DOHH2 (cell line): ENCODE data around the gene ZIK1.
A peak's percentile ranks its signal among the peaks of the same experiment; 100 is the strongest.

ENCODE experiments used
- H3F3A ChIP-seq: fragments of 200-600 bp; sonication (generic), shearing (Covaris generic); 2 replicates; pipeline ENCODE4 v1.6.0; 2016; ENCODE audit warnings: antibody characterized with exemption, mild to moderate bottlenecking; ENCODE audit not compliant: control insufficient read depth, insufficient read depth
- H3K27ac ChIP-seq: fragments of 200-600 bp; sonication (generic); 2 replicates; pipeline ENCODE4 v1.5.1; 2014; ENCODE audit warnings: low read depth, mild to moderate bottlenecking, low read length, moderate library complexity
- H3K27me3 ChIP-seq: fragments of 200-600 bp; sonication (generic); 2 replicates; pipeline ENCODE4 v1.6.1; 2014; ENCODE audit warnings: mild to moderate bottlenecking, low read length, mixed read lengths; ENCODE audit not compliant: control insufficient read depth
- H3K36me3 ChIP-seq: fragments of 200-600 bp; sonication (generic); 2 replicates; pipeline ENCODE4 v1.6.1; 2014; ENCODE audit warnings: mild to moderate bottlenecking, low read length, moderate library complexity, mixed read lengths; ENCODE audit not compliant: control insufficient read depth
- H3K4me1 ChIP-seq: fragments of 200-600 bp; sonication (generic); 2 replicates; pipeline ENCODE4 v1.6.1; 2014; ENCODE audit warnings: mild to moderate bottlenecking, low read length, mixed read lengths; ENCODE audit not compliant: control insufficient read depth
- H3K4me2 ChIP-seq: fragments of 200-600 bp; sonication (generic); 2 replicates; pipeline ENCODE4 v1.6.0; 2014; ENCODE audit warnings: mild to moderate bottlenecking, low read length, moderate library complexity
- H3K4me3 ChIP-seq: fragments of 200-600 bp; sonication (generic); 2 replicates; pipeline ENCODE4 v1.5.1; 2014; ENCODE audit warnings: mild to moderate bottlenecking, low read length, mixed read lengths
- H3K79me2 ChIP-seq: fragments of 200-600 bp; sonication (generic); 2 replicates; pipeline ENCODE4 v1.6.1; 2014; ENCODE audit warnings: mild to moderate bottlenecking, low read length, mixed read lengths; ENCODE audit not compliant: control insufficient read depth
- H3K9me2 ChIP-seq: fragments of 200-600 bp; sonication (generic); replicated peaks from 2 replicates; pipeline ENCODE4 v1.6.1; 2014; ENCODE audit warnings: mild to moderate bottlenecking, low read length, mixed read lengths; ENCODE audit not compliant: control insufficient read depth
- H3K9me3 ChIP-seq: fragments of 200-600 bp; sonication (generic); 2 replicates; pipeline ENCODE4 v1.6.1; 2014; ENCODE audit warnings: antibody characterized with exemption, low read length, mixed read lengths; ENCODE audit not compliant: control insufficient read depth, insufficient read depth
- H4K20me1 ChIP-seq: fragments of 200-600 bp; sonication (generic); 2 replicates; pipeline ENCODE4 v1.6.0; 2014; ENCODE audit warnings: low read depth, mild to moderate bottlenecking, antibody characterized with exemption, low read length, moderate library complexity; ENCODE audit not compliant: control insufficient read depth, insufficient read depth
- CTCF ChIP-seq: fragments of 200-600 bp; sonication (generic); IDR thresholded peaks from one replicate; pipeline ENCODE4 v1.5.1; 2014; ENCODE audit warnings: antibody characterized with exemption, mild to moderate bottlenecking, low read depth, low read length; ENCODE audit not compliant: poor library complexity, severe bottlenecking
- EZH2phosphoT487 ChIP-seq: fragments of 200-600 bp; sonication (generic); IDR thresholded peaks from 2 replicates; pipeline ENCODE4 v1.6.1; 2017; ENCODE audit warnings: borderline replicate concordance, mild to moderate bottlenecking, antibody characterized with exemption, low read length, moderate library complexity, mixed read lengths

The ZIK1 gene

GRCh38 chr19:57623091-57623490 lies 39.1 kb downstream of the ZIK1 start:
- TF ChIP-seq CTCF (no peak), EZH2phosphoT487 (no peak)
- Histone ChIP-seq H3K27ac (no peak overlapping the region), H3K4me3 (no peak overlapping the region), H3K79me2 (no peaks in the 10 kb centered on the region), H3K9me2 (no peaks in the 10 kb centered on the region), H3K4me1 (no peaks in the 10 kb centered on the region), H3F3A (no peaks in the 10 kb centered on the region), H3K36me3 (peaks cover 30% of the 10 kb centered on the region), H3K4me2 (no peak overlapping the region), H3K27me3 (no peaks in the 10 kb centered on the region), H4K20me1 (no peaks in the 10 kb centered on the region), H3K9me3 (peaks cover 44% of the 10 kb centered on the region)

DNA sequence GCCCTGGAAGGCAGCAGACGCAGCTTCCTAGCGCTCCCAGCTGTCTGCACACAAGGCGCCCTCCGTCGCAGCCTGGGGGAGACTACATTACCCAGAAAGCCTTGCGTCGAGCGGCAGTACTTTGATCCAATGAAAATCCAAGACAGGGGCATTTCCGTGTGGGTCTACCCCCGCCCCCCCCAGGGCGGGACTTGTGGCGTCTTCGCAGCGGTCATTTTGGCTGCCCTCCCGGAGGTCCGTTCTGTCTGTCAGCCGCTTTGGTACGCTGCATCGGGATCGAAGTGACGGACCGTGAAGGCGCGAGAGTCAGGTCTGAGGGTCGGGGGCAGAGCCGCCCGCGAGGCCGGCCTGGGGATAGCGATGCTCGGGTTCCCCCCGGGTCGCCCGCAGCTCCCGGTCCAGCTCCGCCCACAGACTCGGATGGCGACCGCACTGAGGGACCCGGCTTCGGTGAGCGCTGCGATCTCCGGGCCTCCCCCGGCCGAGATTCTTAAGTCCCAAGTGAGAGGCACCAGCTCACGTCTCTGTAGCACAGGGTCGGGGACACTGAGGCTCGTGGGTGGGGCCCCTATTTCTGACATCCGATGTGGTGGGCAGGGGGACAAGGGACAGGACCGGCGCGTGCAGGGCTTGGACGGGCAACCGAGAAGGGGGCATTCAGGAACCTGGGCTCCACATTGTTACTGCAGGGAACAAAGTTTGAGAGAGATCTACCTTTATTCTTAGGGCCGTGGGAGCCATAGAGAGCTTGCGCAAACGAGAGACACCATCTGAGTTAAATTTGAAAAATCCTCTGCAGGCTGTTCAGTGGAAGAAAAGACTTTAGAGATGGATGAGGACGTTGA lies 49.3 kb downstream of the ZIK1 start, which contains the start of gene ZNF211:
ZNF211 (plus strand) TSS at position 182 of the 845 bp plus-strand sequence; CDS start at position 361, 179 bp downstream.
- no peaks in the 10 kb centered on the region for H3K36me3 ChIP-seq
- no peak within 1 kb of the TSS for H3K27ac ChIP-seq
- H4K20me1 ChIP-seq = no peaks in the 10 kb centered on the region
- peaks cover 19% of the 10 kb centered on the region for H3K9me3 ChIP-seq
- no peaks in the 10 kb centered on the region for H3K9me2 ChIP-seq
- H3K4me3 ChIP-seq = peak within 1 kb of the TSS; percentile 83
- peak within 1 kb of the TSS; percentile 84 for H3K4me2 ChIP-seq
- H3K79me2 ChIP-seq = no peaks in the 10 kb centered on the region
- no peaks in the 10 kb centered on the region for H3K27me3 ChIP-seq
- no peaks in the 10 kb centered on the region for H3F3A ChIP-seq
- H3K4me1 ChIP-seq = peaks cover 6% of the 10 kb centered on the region
- TF ChIP-seq EZH2phosphoT487 = no peak
- no peak for TF ChIP-seq CTCF

GRCh38 chr19:57633832-57634131 lies 49.8 kb downstream of the ZIK1 start:
- Histone ChIP-seq H3K4me2 (peak overlapping the region; percentile 84), H3K27ac (no peak overlapping the region), H3K4me3 (peak overlapping the region; percentile 83), H3K9me2 (no peaks in the 10 kb centered on the region), H3K36me3 (no peaks in the 10 kb centered on the region), H3K9me3 (peaks cover 22% of the 10 kb centered on the region), H3F3A (no peaks in the 10 kb centered on the region), H3K79me2 (no peaks in the 10 kb centered on the region), H3K27me3 (no peaks in the 10 kb centered on the region), H4K20me1 (no peaks in the 10 kb centered on the region), H3K4me1 (peaks cover 6% of the 10 kb centered on the region)
- TF ChIP-seq CTCF (no peak), EZH2phosphoT487 (no peak)
